Measurements from ENCODE around the gene BBS12. TPM values are rescaled to one million over a fixed set of nuclear protein-coding genes. Genes with fewer than 3 reads are reported as not detected.

BBS12 gene
- total RNA-seq, 2 experiments from 2014 or later, result 1.8 to 3.2 TPM

GRCh38 chr4:122701061-122701460 is 31.4 kb upstream of the BBS12 start:
- no peaks in the 10 kb centered on the region for H3K79me2 ChIP-seq (ENCODE audit: insufficient read depth, low read depth, low read length)
- no peaks in the 10 kb centered on the region for H3K4me1 ChIP-seq (ENCODE audit: insufficient read depth, low read length, poor library complexity, severe bottlenecking)
- intact Hi-C loops (cut with micrococcal nuclease; ENCODE audit: unreplicated experiment), result no loop called here
- no peak overlapping the region for H3K4me3 ChIP-seq (ENCODE audit: low read depth, low read length, poor library complexity, severe bottlenecking)
- no peak for DNase-seq (ENCODE audit: low spot score)
- no peak overlapping the region for H2AFZ ChIP-seq (ENCODE audit: low read length)
- H4K20me1 ChIP-seq (ENCODE audit: insufficient read depth, low read length), result no peaks in the 10 kb centered on the region
- no peaks in the 10 kb centered on the region for H3K9me3 ChIP-seq (ENCODE audit: low read length)
- CTCF ChIA-PET (ENCODE audit: unreplicated experiment), result no interaction called here
- no peak for TF ChIP-seq EZH2phosphoT487 (IDR thresholded peaks at IDR 0.05; ENCODE audit: borderline replicate concordance, low read depth, low read length)
- no peak for TF ChIP-seq CTCF (conservative IDR thresholded peaks at IDR 0.05; ENCODE audit: low read length)
- no TSS peak for BruUV-seq (replicated peaks)
- POLR2A ChIA-PET, result no interaction called here
- H3K27ac ChIP-seq (ENCODE audit: low read depth, low read length, poor library complexity, severe bottlenecking), result no peak overlapping the region
- no peaks in the 10 kb centered on the region for H3K36me3 ChIP-seq (ENCODE audit: insufficient read depth, low read length)
- no peak overlapping the region for H3K4me2 ChIP-seq (ENCODE audit: low read length)
- no peaks in the 10 kb centered on the region for H3K9me2 ChIP-seq (ENCODE audit: insufficient read depth, low read length)

- BruUV-seq (replicated peaks), result no TSS peak
Observed at GRCh38 chr4:122701965-122702364, 30.5 kb upstream of the BBS12 start.

More at GRCh38 chr4:122701965-122702364, 30.5 kb upstream of the BBS12 start:
- H3K4me2 ChIP-seq (ENCODE audit: low read length), result no peak overlapping the region
- intact Hi-C loops (cut with micrococcal nuclease; ENCODE audit: unreplicated experiment), result no loop called here
- no peak for DNase-seq (ENCODE audit: low spot score)
- ChIA-PET CTCF (ENCODE audit: unreplicated experiment) (no interaction called here), POLR2A (interaction anchor here (0.7 kb wide), 1 partner anchor 64 kb away, joined by 3 read pairs; no protein-coding TSS in a partner anchor)
- H3K4me1 ChIP-seq (ENCODE audit: insufficient read depth, low read length, poor library complexity, severe bottlenecking), result no peaks in the 10 kb centered on the region
- H4K20me1 ChIP-seq (ENCODE audit: insufficient read depth, low read length), result no peaks in the 10 kb centered on the region
- no peak overlapping the region for H2AFZ ChIP-seq (ENCODE audit: low read length)
- no peaks in the 10 kb centered on the region for H3K79me2 ChIP-seq (ENCODE audit: insufficient read depth, low read depth, low read length)
- TF ChIP-seq EZH2phosphoT487 (IDR thresholded peaks at IDR 0.05; ENCODE audit: borderline replicate concordance, low read depth, low read length) (no peak), CTCF (conservative IDR thresholded peaks at IDR 0.05; ENCODE audit: low read length) (no peak)
- no peaks in the 10 kb centered on the region for H3K9me3 ChIP-seq (ENCODE audit: low read length)
- H3K36me3 ChIP-seq (ENCODE audit: insufficient read depth, low read length), result no peaks in the 10 kb centered on the region
- H3K4me3 ChIP-seq (ENCODE audit: low read depth, low read length, poor library complexity, severe bottlenecking), result no peak overlapping the region
- H3K27ac ChIP-seq (ENCODE audit: low read depth, low read length, poor library complexity, severe bottlenecking), result no peak overlapping the region
- no peaks in the 10 kb centered on the region for H3K9me2 ChIP-seq (ENCODE audit: insufficient read depth, low read length)

All from OCI-LY7 (cell line).